ENCODE data around the gene MARK2. TPM values are rescaled to one million over a fixed set of nuclear protein-coding genes. Genes with fewer than 3 reads are reported as not detected.

Gene MARK2
- total RNA-seq, 1 donor from 2014 or later = 35.8 TPM

DNA sequence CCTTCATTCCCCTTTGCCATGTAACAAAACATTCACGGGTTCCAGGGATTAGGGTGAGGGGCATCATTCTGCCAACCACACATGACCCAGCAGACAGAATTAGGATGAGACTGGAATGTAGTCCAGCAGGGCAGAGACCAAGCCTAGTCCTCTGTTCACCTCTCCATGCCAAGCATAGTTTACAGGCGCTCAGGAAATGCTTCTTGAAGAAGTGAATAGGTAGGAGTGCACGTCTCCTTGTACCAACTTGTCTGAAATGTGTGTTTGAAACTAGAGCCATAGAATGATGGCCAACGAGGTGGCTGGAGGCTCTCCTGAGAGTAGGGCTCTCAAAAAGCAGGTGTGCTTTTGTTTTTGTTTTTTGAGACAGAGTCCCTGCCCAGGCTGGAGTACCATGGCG lies 17.5 kb upstream of the MARK2 start:
- ATAC-seq (ENCODE audit: poor library complexity) (no peak), DNase-seq (no peak)
- intact Hi-C loops (cut with DNase I) = no loop called here

GRCh38 chr11:63826471-63827190 lies 12.3 kb upstream of the MARK2 start:
- intact Hi-C loops (cut with DNase I) = no loop called here
- no peak for DNase-seq
- no peak for ATAC-seq (ENCODE audit: poor library complexity)

- peak; percentile 43 for ATAC-seq (ENCODE audit: poor library complexity)
- no peak for DNase-seq
- intact Hi-C loops (cut with DNase I) = no loop called here
Measured at GRCh38 chr11:63829823-63830489, 9.0 kb upstream of the MARK2 start.

DNA sequence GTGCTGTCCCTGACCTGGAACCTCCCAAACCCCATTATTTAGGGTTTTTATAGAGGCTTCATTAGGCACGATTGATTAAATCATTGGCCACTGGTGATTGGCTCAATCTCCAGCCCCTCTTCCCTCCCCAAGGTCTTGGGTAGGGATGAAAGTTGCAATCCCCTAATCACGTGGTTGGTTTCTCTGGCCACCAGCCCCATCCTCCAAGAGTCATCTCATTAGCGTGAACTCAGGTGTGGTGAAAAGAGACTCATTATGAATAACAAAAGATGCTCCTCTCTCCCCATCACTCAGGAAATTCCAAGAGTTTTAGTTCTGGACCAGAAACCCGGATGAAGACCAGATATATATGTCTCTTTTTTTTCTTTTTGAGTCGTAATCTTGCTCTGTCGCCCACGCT lies 7.6 kb upstream of the MARK2 start:
- intact Hi-C loops (cut with DNase I) = no loop called here
- DNase-seq (no peak), ATAC-seq (ENCODE audit: poor library complexity) (no peak)

DNA sequence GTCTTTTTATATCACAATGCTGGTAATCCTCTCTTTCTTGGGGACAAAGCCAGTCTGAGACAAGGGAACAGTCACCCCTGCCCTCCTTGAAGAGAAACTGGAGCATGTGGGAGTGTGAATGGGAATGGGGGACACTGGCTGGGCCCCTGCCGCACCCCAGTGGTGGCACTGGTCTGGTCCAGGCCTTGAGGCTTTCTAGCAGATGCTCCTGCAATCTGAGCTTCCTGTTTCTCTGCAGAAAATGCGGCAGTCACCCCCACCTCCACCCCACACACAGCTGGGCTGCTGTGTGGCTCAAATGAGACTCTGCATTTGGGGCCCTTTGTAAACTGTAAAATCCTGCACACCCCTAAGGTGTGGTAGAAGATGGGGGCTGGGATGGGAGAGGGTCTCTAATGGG lies 6.6 kb upstream of the MARK2 start:
- intact Hi-C loops (cut with DNase I) = no loop called here
- ATAC-seq (ENCODE audit: poor library complexity) (no peak), DNase-seq (no peak)

- DNase-seq (no peak), ATAC-seq (ENCODE audit: poor library complexity) (no peak)
- intact Hi-C loops (cut with DNase I) = no loop called here
Measured at GRCh38 chr11:63833048-63833447, 5.9 kb upstream of the MARK2 start.

DNA sequence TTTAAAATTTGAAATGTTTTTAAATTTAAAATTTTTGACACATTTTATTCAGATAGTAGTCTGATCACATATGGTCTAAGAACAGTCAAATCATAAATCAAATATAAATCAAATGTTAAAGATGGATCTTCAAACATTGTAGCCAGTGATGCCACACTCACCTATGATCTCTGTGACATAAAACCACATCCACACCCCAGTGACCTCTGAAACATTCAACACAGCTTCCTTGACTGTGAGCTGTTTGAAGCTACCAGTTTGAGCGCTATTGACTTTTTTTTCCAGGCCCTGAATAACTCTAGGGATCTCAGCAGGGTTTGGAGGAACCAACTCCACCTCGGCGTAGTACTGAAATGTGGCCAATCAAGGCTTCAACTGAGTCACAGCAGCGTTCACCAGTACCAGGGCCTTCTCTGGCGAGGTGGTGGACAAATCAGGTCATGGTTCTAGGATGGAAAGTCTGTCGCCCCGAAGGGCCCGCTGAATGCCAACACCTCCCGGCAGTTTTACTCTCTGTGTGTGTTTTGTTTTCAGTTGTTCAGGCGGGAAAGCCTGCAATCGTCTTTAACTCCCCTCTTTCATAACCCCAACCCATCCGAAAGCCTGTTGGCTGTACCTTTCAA lies 4.3 kb upstream of the MARK2 start:
- intact Hi-C loops (cut with DNase I) = no loop called here
- DNase-seq = no peak
- no peak for ATAC-seq (ENCODE audit: poor library complexity)

- intact Hi-C loops (cut with DNase I) = no loop called here
- ATAC-seq (ENCODE audit: poor library complexity) (no peak), DNase-seq (no peak)
Measured at GRCh38 chr11:63835158-63835545, 3.8 kb upstream of the MARK2 start.

GRCh38 chr11:63837027-63837688 lies 1.8 kb upstream of the MARK2 start:
- DNase-seq (peak; percentile 72), ATAC-seq (ENCODE audit: poor library complexity) (peak; percentile 54)
- intact Hi-C loops (cut with DNase I) = loop anchor here (2.0 kb wide), 1 partner anchor 108 kb away; no protein-coding TSS in a partner anchor

DNA sequence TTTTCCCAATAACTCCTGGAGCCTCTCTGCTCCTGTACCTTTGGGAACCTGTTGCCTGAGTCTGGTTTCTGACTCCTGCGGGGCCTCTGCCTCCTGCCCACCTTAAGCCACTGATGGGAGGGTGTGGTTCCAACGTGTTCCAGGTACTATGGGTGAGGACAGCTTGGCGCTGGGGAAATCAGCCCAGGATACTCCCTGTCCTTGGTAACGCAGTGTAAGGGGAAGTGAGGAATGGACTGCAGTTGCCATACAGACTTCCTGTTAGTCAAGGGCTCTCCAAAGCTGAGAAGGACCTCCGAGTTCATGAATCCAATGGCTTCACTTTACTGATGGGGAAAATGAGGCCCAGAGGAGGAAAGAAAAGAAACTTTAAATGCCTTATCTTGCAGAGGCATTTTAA lies 1.2 kb upstream of the MARK2 start:
- intact Hi-C loops (cut with DNase I) = loop anchor here (2.0 kb wide), 2 partner anchors 35 to 107 kb away; no protein-coding TSS in a partner anchor
- ATAC-seq (ENCODE audit: poor library complexity) (no peak), DNase-seq (no peak)

- intact Hi-C loops (cut with DNase I) = loop anchor here (2.0 kb wide), 1 partner anchor 35 kb away; no protein-coding TSS in a partner anchor
- DNase-seq = peak; percentile 55
- ATAC-seq (ENCODE audit: poor library complexity) = no peak
Measured at GRCh38 chr11:63838150-63838677, 696 bp upstream of the MARK2 start.

DNA sequence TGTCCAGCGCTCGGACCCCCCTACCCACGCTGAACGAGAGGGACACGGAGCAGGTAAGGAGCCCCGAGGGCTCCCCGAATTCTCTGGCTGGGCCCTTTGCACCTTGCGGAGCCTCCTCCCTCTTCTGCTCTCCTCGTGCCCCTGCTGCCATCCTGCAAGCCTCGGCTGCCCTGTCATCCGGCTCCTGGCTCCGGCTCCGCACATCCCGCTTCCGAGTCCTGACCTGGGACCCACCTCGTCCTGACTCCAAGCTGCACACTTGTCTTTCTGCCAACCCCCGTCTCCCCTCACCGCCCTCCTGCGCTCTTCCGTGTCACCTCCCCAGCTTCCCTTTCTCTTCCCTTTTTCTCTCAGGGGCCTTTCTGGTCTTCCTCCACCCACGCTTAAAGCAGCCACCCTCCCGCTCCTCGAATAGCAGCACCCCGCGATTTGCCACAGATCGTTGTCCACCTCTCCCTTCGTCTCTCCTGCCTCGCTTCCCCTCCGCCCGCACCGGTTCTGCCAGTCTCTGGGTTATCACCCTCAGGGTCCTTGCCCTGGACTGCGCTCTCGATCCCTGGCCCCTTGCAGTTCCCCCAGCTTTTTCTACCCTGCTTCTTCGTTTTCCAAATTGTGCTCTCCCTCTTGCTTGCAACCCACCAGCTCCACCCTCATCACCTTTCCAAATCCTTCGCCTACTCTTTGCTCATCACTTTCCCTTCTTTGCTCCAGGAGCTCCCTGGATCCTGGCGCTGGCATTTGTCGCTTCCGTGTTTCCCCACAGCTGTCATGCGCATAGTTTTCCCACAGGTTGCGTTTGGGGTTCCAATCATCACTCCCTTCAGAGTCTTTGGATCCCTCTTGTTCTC lies 822 bp downstream of the MARK2 start:
- ATAC-seq (ENCODE audit: poor library complexity) (no peak), DNase-seq (no peak)
- intact Hi-C loops (cut with DNase I) = loop anchor here (2.0 to 10.0 kb wide), 2 partner anchors 33 to 315 kb away; no protein-coding TSS in a partner anchor

GRCh38 chr11:63840356-63841060 lies 1.6 kb downstream of the MARK2 start:
- intact Hi-C loops (cut with DNase I) = loop anchor here (10.0 kb wide), 1 partner anchor 314 kb away; no protein-coding TSS in a partner anchor
- ATAC-seq (ENCODE audit: poor library complexity) = no peak
- no peak for DNase-seq

- ATAC-seq (ENCODE audit: poor library complexity) (no peak), DNase-seq (no peak)
- intact Hi-C loops (cut with DNase I) = loop anchor here (10.0 kb wide), 1 partner anchor 313 kb away; no protein-coding TSS in a partner anchor
Measured at GRCh38 chr11:63841554-63841953, 2.6 kb downstream of the MARK2 start.

GRCh38 chr11:63843041-63843440 lies 4.1 kb downstream of the MARK2 start:
- no peak for ATAC-seq (ENCODE audit: poor library complexity)
- DNase-seq = no peak
- intact Hi-C loops (cut with DNase I) = loop anchor here (10.0 kb wide), 1 partner anchor 312 kb away; no protein-coding TSS in a partner anchor

DNA sequence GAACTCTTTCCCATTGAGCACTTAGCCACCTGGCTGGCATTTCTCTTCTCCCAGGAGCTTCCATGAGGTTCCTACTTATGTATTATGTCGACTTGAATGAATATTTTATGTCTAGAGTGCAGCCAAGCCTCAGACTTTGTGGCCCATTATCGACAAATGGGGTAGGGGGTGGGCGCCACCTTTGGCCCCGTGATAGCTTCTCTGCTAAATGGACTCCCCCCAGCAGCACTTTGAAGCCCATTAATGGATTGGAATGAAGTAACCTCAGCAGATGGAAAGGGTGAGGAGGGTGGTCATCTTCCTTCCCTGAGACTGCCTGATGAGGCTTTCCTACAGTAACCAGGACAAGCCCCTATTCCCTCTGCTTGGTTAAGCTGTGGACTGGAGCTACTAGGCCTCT lies 5.9 kb downstream of the MARK2 start:
- intact Hi-C loops (cut with DNase I) = loop anchor here (10.0 kb wide), 1 partner anchor 310 kb away; no protein-coding TSS in a partner anchor
- no peak for ATAC-seq (ENCODE audit: poor library complexity)
- no peak for DNase-seq

DNA sequence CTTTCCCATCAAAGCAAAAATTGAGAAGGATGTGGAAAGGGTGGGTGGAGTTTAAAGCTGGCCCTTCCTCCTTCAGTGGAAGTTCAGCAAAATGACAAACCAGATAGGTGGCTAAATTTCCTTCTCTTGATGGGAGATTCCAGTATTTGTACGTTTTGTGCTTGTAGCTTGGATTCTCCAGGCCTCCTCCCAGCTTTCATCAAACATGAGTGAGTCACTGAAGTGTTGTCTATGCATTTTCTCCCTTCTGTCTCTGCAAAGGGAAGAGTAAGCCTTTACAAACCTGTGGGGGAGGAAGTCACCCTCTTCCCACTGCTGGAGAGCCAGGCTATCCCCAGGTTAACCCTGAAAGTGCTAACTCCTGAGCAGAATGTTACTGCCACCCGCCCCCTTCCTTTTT lies 6.4 kb downstream of the MARK2 start:
- DNase-seq (no peak), ATAC-seq (ENCODE audit: poor library complexity) (no peak)
- intact Hi-C loops (cut with DNase I) = loop anchor here (10.0 kb wide), 1 partner anchor 309 kb away; no protein-coding TSS in a partner anchor
